ENCODE measurements around the gene NDUFV3.
"Not testable (repeated sequence)": the region's sequence is repeated elsewhere in the genome, so short reads cannot be mapped to it uniquely, and the experiment has no call there.

DNA sequence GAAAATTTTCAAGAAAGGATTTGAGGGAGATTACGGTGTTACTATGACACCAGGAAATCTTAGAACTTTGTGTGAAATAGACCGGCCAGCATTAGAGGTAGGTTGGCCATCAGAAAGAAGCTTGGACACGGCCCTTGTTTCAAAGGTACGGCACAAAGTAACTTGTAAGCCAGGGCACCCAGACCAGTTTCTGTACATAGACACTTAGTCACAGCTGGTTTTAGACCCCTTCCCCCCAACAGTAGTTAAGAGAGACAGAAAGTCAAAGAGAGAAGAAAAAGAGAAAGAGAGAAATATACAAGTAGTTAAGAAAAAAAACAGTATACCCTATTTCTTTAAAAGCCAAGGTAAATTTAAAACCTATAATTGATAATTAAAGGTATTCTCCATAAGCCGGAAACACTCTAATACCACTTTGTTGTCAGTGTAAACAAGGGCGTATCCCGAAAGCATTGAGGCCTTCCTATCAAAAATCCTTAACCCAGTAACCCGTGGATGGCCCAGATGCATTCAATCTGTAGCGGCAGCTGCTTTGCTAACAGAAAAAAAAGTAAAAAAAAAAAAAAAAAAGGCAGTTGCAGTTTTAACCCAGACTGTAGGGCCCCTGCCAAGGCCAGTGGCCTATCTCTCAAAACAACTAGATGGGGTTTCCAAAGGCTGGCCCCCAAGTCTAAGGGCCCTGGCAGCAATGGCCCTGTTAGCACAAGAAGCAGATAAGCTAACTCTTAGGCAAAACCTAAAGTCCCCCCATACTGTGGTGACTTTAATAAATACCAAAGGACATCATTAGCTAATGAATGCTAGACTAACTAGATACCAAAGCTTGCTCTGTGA, 40.2 kb downstream of the NDUFV3 start:
- TF ChIP-seq, protein P1, sequence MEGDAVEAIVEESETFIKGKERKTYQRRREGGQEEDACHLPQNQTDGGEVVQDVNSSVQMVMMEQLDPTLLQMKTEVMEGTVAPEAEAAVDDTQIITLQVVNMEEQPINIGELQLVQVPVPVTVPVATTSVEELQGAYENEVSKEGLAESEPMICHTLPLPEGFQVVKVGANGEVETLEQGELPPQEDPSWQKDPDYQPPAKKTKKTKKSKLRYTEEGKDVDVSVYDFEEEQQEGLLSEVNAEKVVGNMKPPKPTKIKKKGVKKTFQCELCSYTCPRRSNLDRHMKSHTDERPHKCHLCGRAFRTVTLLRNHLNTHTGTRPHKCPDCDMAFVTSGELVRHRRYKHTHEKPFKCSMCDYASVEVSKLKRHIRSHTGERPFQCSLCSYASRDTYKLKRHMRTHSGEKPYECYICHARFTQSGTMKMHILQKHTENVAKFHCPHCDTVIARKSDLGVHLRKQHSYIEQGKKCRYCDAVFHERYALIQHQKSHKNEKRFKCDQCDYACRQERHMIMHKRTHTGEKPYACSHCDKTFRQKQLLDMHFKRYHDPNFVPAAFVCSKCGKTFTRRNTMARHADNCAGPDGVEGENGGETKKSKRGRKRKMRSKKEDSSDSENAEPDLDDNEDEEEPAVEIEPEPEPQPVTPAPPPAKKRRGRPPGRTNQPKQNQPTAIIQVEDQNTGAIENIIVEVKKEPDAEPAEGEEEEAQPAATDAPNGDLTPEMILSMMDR (IDR thresholded peaks at IDR 0.05): not testable (repeated sequence)
- not testable (repeated sequence) for TF ChIP-seq POLR2A, POLR2AphosphoS5 (IDR thresholded peaks at IDR 0.05)

Measured in gastroesophageal sphincter (tissue), 3 donors.